Coronary artery (tissue), 2 donors: Measurements from ENCODE around the gene CBLC.

Experiments used
- DNase-seq: peaks from one replicate; pipeline ENCODE4 v3.0.0-alpha.2; 2017; ENCODE audit warnings: low spot score
- H3K27ac ChIP-seq, 2 donors: fragments of 200-600 bp; sonication (generic); one replicate each; pipeline ENCODE4 v1.5.1; 2016 to 2019
- H3K4me3 ChIP-seq: fragments of 200-600 bp; sonication (generic); 2 replicates; pipeline ENCODE4 v1.5.1; 2016; ENCODE audit warnings: mild to moderate bottlenecking, moderate library complexity
- TF ChIP-seq, protein P1 (sequence below): fragments of 200-600 bp; sonication (generic); IDR thresholded peaks from one replicate; pipeline ENCODE4 v1.5.1; 2019; ENCODE audit warnings: antibody characterized with exemption

Gene CBLC

DNA sequence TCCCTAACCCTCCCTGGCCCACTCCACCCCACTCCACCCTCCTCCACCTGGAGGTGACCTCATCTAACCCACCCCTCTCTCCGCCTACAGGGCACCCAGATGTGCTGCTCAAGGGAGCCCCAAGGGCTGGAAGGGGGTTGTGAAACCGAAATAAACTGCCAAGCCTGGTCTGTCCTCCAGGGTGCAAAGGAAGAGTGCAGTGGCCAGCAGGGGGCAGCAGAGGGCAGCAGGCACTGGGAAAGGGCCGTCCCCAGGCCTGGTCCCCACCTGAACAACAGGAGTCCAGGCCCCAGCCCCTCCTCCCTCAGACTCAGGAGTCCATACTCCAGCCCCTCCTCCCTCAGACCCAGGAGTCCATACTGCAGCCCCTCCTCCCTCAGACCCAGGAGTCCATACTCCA, 22.8 kb downstream of the CBLC start:
- TF ChIP-seq, protein P1, sequence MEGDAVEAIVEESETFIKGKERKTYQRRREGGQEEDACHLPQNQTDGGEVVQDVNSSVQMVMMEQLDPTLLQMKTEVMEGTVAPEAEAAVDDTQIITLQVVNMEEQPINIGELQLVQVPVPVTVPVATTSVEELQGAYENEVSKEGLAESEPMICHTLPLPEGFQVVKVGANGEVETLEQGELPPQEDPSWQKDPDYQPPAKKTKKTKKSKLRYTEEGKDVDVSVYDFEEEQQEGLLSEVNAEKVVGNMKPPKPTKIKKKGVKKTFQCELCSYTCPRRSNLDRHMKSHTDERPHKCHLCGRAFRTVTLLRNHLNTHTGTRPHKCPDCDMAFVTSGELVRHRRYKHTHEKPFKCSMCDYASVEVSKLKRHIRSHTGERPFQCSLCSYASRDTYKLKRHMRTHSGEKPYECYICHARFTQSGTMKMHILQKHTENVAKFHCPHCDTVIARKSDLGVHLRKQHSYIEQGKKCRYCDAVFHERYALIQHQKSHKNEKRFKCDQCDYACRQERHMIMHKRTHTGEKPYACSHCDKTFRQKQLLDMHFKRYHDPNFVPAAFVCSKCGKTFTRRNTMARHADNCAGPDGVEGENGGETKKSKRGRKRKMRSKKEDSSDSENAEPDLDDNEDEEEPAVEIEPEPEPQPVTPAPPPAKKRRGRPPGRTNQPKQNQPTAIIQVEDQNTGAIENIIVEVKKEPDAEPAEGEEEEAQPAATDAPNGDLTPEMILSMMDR = peak; percentile 94
- Histone ChIP-seq H3K27ac (no peak overlapping the region), H3K4me3 (no peak overlapping the region)
- no peak for DNase-seq

DNA sequence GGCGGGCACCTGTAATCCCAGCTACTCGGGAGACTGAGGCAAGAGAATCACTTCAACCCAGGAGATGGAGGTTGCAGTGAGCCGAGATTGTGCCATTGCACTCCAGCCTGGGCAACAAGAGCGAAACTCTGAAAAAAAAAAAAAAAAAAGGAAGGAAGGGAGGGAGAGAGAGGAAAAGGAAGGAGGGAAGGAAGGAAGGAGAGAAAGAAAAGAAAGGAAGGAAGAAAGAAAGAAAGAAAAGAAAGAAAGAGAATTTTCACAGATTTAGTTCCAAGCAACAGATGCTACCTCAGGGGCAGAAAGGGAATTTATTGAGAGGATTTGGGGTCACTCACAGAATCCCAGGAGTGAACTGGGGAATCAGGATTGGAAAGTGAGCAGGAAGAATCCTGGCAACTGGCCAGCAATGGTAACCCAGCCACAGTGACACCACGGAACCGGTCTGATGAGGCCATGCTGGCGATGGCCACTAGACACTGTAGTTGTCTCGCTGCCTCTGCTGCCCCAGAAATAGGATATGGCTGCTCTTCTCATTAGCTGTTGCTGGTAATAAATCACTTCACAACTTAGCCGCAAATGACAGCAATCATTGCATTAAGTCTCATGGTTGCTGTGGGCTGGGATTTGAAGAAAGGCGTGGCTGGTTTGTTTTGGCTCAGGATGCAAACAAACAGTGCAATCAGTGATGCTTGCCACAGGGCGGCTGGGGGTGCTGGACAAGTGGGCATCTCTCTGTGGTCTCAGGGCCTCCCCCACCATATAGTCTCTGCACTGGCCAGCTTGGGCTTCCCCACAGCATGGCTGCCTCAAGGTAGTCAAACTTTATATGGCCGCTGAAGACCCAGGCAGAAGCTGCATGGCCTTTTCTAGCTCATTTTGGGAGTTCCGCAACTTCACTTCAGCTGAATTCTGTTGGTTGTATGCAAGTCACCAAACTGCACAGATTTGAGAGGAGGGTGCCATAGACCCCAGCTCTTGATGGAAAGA, 26.0 kb downstream of the CBLC start:
- TF ChIP-seq, protein P1 = no peak
- Histone ChIP-seq H3K4me3 (no peak overlapping the region), H3K27ac (no peak overlapping the region)
- DNase-seq = no peak

DNA sequence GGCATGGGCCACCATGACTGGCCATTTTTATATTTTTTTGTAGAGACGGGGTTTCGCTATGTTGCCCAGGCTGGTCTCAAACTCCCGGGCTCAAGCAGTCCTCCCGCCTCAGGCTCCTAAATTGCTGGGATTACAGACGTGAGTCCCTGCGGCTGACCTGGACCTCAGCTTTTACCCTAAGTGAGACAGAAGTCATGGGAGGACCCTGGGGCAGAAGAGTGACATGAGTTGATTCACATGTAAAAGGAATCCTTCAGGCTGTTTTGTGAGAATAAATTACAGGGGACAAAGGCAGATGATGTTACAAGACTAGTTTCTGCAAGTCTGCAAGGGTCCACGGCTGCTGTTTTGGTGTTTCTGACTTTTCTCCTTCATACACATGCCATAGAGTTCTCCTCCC, 28.6 kb downstream of the CBLC start:
- Histone ChIP-seq H3K27ac (no peak overlapping the region), H3K4me3 (no peak overlapping the region)
- no peak for DNase-seq
- TF ChIP-seq, protein P1 = no peak

DNA sequence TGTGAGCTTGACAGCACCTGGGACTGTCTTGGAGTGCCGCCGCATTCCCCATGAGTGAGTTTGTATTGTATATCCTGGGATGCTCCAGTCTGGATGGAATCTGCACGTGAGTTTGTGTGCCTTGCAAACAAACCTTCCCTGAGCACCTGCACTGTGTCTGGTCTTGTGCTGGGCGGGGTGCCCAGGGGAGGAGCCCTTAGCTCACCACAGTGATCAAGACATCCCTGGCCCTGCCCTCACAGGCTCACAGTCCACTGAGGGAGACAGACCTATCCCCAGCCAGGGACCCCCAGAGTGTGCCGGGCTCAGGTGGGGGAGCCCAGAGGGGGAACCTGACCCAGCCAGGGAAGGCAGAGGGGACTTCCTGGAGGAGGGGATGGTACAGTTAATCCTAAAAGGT, 29.5 kb downstream of the CBLC start:
- TF ChIP-seq, protein P1 = no peak
- Histone ChIP-seq H3K27ac (peak overlapping the region in 1 of 2 donors; percentile 91), H3K4me3 (no peak overlapping the region)
- DNase-seq = no peak

DNA sequence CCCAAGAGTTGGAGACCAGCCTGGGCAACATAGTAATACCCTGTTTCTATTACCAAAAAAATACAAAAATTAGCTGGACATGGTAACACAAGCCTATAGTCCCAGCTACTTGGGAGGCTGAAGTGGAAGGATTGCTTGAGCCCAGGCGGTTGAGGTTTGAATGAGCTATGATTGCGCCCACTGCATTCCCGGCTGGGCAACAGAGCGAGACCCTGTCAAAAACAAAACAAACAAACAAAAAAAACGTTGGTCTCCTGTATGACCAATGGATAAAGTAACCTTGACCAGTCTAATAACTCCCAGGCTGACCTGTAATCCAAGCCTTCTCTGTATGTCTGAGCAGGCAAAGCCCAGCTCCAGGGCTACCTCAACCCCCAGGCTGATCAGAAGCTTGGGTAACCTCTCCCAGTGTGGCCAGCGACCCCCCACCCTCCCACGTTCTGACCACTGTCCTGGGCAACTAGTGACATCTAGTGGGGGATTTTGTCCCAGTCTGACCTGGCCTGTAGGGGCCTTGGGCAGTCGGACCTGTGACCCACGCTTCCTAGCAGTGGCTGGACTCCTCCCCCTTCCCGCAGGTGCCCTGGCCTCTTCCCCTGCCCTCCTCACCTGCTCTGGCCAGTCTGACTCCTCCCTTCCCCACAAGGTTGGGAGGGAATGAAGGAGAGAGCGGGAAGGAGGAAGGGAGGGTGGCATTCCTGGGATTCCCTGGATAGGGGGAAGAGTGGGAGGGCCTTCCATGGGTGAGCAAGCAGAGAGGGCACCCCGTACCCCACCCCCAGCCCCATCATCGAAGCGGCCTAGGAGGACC, 30.2 kb downstream of the CBLC start:
- DNase-seq = no peak
- H3K27ac ChIP-seq = peak overlapping the region; percentile 58 to 91
- TF ChIP-seq, protein P1 = no peak
- peak overlapping the region; percentile 87 for H3K4me3 ChIP-seq

DNA sequence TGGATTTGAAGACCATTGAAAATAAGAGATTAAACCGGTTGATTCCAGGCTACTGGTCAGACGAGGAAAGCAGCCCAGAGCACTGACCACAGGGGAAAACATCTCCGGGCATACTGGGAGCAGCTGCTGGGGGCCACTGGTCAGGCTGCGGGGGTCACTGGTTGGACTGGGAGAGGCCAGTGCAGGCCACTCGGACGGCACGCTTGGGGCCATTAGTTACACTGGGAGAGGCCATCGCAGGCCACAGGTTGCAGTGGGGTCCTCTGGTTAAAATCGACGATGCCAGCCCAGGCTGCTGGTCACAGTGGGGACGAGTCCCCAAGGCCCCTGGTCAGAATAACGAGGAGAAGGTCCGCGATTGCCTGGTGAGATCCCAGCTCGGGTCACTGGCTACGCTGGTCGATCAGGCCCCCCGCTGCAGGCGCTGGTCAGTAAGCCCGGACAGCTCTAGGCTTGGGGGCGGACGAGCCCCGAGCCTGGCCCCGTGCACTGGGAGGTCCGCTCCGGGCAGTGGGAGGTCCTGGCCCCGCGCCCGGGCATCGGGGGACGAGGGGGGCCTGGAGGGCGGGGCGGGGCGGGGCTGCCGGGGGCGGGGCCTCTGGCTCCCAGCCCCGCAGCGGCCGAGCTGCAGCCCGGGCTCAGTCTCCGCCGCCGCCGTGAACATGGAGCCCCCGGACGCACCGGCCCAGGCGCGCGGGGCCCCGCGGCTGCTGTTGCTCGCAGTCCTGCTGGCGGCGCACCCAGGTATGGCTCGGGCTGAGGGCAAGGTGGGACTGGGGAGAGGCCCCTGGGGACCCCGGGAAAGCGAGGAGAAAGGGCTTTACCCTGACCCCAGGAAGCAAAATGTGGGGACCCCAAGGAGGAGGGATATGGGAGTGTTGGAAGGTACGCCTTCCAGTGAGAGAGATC, 31.0 kb downstream of the CBLC start, which contains the start of gene BCAM:
Gene BCAM (plus strand): TSS at position 641 of the 909 bp plus-strand sequence. CDS start 22 bp downstream, at position 663.
- Histone ChIP-seq H3K4me3 (peak within 1 kb of the TSS; percentile 87), H3K27ac (peak within 1 kb of the TSS; percentile 58 to 91)
- peak; percentile 84 for DNase-seq
- TF ChIP-seq, protein P1 = no peak
